Progenitor cell of endocrine pancreas (in vitro differentiated cells): ENCODE measurements around the gene SLC25A5. TPM values are rescaled to one million over a fixed set of nuclear protein-coding genes. Genes with fewer than 3 reads are reported as not detected.
"Not testable (repeated sequence)": the region's sequence is repeated elsewhere in the genome, so short reads cannot be mapped to it uniquely, and the experiment has no call there.

Source experiments
- DNase-seq: peaks from one replicate; pipeline ENCODE4 v3.0.0; 2021; ENCODE audit warnings: low spot score; ENCODE audit not compliant: unreplicated experiment
- H3K27ac Mint-ChIP-seq: 2 replicates; pipeline ENCODE4 v1.8.0; 2021; ENCODE audit warnings: mild to moderate bottlenecking, moderate library complexity, mixed read lengths
- H3K27me3 Mint-ChIP-seq: 2 replicates; pipeline ENCODE4 v1.8.0; 2021; ENCODE audit warnings: mixed read lengths
- H3K36me3 Mint-ChIP-seq: 2 replicates; pipeline ENCODE4 v1.8.0; 2022; ENCODE audit warnings: mixed read lengths; ENCODE audit not compliant: insufficient read depth
- H3K4me1 Mint-ChIP-seq: 2 replicates; pipeline ENCODE4 v1.8.0; 2021; ENCODE audit warnings: low read depth, mixed read lengths
- H3K4me3 Mint-ChIP-seq: 2 replicates; pipeline ENCODE4 v1.8.0; 2021; ENCODE audit warnings: low read depth, mild to moderate bottlenecking, moderate library complexity, mixed read lengths
- H3K9me3 Mint-ChIP-seq: 2 replicates; pipeline ENCODE4 v1.8.0; 2021; ENCODE audit warnings: low read depth, mixed read lengths
- CTCF ChIP-seq: fragments of 200-600 bp; sonication (generic); IDR thresholded peaks from one replicate; pipeline ENCODE4 v1.5.0; 2021; ENCODE audit warnings: antibody characterized with exemption, mild to moderate bottlenecking; ENCODE audit not compliant: unreplicated experiment
- total RNA-seq: library from RNA; stranded (reverse); gene quantifications from 2 replicates; pipeline ENCODE4 v1.2.1, GENCODE V29; 2021

The SLC25A5 gene
- total RNA-seq, 1 donor from 2014 or later: 224 TPM

GRCh38 chrX:119424999-119425398 lies 43.2 kb upstream of the SLC25A5 start:
- Mint-ChIP-seq H3K4me3 (no peak overlapping the region), H3K9me3 (peaks cover 9% of the 10 kb centered on the region), H3K27me3 (no peaks in the 10 kb centered on the region), H3K27ac (no peak overlapping the region), H3K4me1 (no peaks in the 10 kb centered on the region), H3K36me3 (peaks cover 7% of the 10 kb centered on the region)
- no peak for TF ChIP-seq CTCF
- no peak for DNase-seq

GRCh38 chrX:119427024-119427794 lies 41.0 kb upstream of the SLC25A5 start:
- peaks cover 9% of the 10 kb centered on the region for H3K9me3 Mint-ChIP-seq
- H3K27me3 Mint-ChIP-seq: no peaks in the 10 kb centered on the region
- TF ChIP-seq CTCF: no peak
- DNase-seq: no peak
- peaks cover 7% of the 10 kb centered on the region for H3K36me3 Mint-ChIP-seq
- H3K27ac Mint-ChIP-seq: no peak overlapping the region
- no peak overlapping the region for H3K4me3 Mint-ChIP-seq
- no peaks in the 10 kb centered on the region for H3K4me1 Mint-ChIP-seq

GRCh38 chrX:119427795-119428185 lies 40.5 kb upstream of the SLC25A5 start:
- Mint-ChIP-seq H3K36me3 (peaks cover 7% of the 10 kb centered on the region), H3K4me3 (no peak overlapping the region), H3K9me3 (peaks cover 9% of the 10 kb centered on the region), H3K27ac (no peak overlapping the region), H3K4me1 (no peaks in the 10 kb centered on the region), H3K27me3 (no peaks in the 10 kb centered on the region)
- DNase-seq: no peak
- no peak for TF ChIP-seq CTCF

GRCh38 chrX:119429471-119429870 lies 38.8 kb upstream of the SLC25A5 start:
- DNase-seq: no peak
- no peak for TF ChIP-seq CTCF
- peaks cover 18% of the 10 kb centered on the region for H3K36me3 Mint-ChIP-seq
- peaks cover 20% of the 10 kb centered on the region for H3K9me3 Mint-ChIP-seq
- no peak overlapping the region for H3K27ac Mint-ChIP-seq
- H3K4me1 Mint-ChIP-seq: no peaks in the 10 kb centered on the region
- H3K27me3 Mint-ChIP-seq: no peaks in the 10 kb centered on the region
- H3K4me3 Mint-ChIP-seq: no peak overlapping the region

- not testable (repeated sequence) for H3K27ac Mint-ChIP-seq
These were observed 26.9 kb upstream of the SLC25A5 start for GRCh38 chrX:119441295-119441694.

GRCh38 chrX:119442286-119442685 lies 26.0 kb upstream of the SLC25A5 start:
- Mint-ChIP-seq H3K4me3 (no peak overlapping the region), H3K9me3 (peaks cover 6% of the 10 kb centered on the region), H3K27me3 (no peaks in the 10 kb centered on the region), H3K4me1 (no peaks in the 10 kb centered on the region), H3K36me3 (peaks cover 3% of the 10 kb centered on the region), H3K27ac (no peak overlapping the region)
- no peak for DNase-seq
- TF ChIP-seq CTCF: no peak

More at GRCh38 chrX:119441295-119441694, 26.9 kb upstream of the SLC25A5 start:
- not testable (repeated sequence) for H3K36me3 Mint-ChIP-seq, H3K27me3 Mint-ChIP-seq, H3K9me3 Mint-ChIP-seq, H3K4me1 Mint-ChIP-seq, DNase-seq
- H3K4me3 Mint-ChIP-seq: peak overlapping the region; percentile 49
